ENCODE measurements around the gene RSPH10B2. TPM values are rescaled to one million over a fixed set of nuclear protein-coding genes. Genes with fewer than 3 reads are reported as not detected.
"Not testable (repeated sequence)": the region's sequence is repeated elsewhere in the genome, so short reads cannot be mapped to it uniquely, and the experiment has no call there.

RSPH10B2 gene
- polyA plus RNA-seq, 1 donor = 0.46 TPM

GRCh38 chr7:6843654-6844053 is 89.8 kb downstream of the RSPH10B2 start:
- DNase-seq = not testable (repeated sequence)

- not testable (repeated sequence) for DNase-seq
These were observed 92.1 kb downstream of the RSPH10B2 start for GRCh38 chr7:6845971-6846449.

DNA sequence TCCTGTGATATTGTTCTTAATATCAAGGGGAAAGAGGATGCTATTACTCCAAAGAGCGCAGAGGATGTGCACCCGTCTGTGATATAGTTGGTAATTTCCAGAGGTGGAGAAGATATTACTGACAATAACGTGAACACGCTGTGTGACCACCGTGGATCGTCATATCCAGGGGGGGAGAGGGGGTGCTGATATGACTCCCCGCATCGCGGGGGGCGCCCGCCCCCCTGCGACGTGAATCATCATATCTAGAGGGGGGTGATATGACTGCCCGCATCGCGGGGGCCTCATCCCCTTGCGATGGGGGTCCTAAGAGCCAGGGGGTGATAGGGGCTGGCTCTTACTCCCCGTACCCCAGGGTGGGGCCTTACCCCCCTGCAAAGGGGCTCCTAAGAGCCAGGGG is 93.8 kb downstream of the RSPH10B2 start:
- not testable (repeated sequence) for DNase-seq

Other genes with a start within 250 kb of the RSPH10B2 start
- gene GRID2IP, start 202.6 kb upstream of the RSPH10B2 start, polyA plus RNA-seq (ENCODE audit: insufficient read length) = 0.18 TPM
- gene ZDHHC4, start 176.6 kb upstream of the RSPH10B2 start, polyA plus RNA-seq (ENCODE audit: insufficient read length) = 48.4 TPM
- 28.7 TPM for gene INTS15, start 164.1 kb upstream of the RSPH10B2 start, polyA plus RNA-seq (ENCODE audit: insufficient read length)
- 15.5 TPM for gene ZNF853, start 138.5 kb upstream of the RSPH10B2 start, polyA plus RNA-seq (ENCODE audit: insufficient read length)
- 31.3 TPM for gene ZNF316, start 116.8 kb upstream of the RSPH10B2 start, polyA plus RNA-seq (ENCODE audit: insufficient read length)
- 16.2 TPM for gene ZNF12, start 47.2 kb upstream of the RSPH10B2 start, polyA plus RNA-seq (ENCODE audit: insufficient read length)
- gene CCZ1B, start 72.2 kb downstream of the RSPH10B2 start, polyA plus RNA-seq (ENCODE audit: insufficient read length) = 43.9 TPM

Measured in hindlimb muscle (tissue), 1 donor.